ENCODE measurements around the gene THUMPD1. TPM values are rescaled to one million over a fixed set of nuclear protein-coding genes. Genes with fewer than 3 reads are reported as not detected.
"Not testable (repeated sequence)": the region's sequence is repeated elsewhere in the genome, so short reads cannot be mapped to it uniquely, and the experiment has no call there.

THUMPD1 gene
- polyA plus RNA-seq, 3 donors, result 11.7 to 16.2 (median 16.0) TPM

GRCh38 chr16:20707461-20707860 is 34.2 kb downstream of the THUMPD1 start:
- WGBS, 3 donors, result 83 to 89% (median 87%) methylated on average over 2 of the region's 2 CpGs
- no peak overlapping the region for H3K27ac ChIP-seq (ENCODE audit: low read depth, low read length)

GRCh38 chr16:20705972-20706371 is 35.6 kb downstream of the THUMPD1 start:
- H3K27ac ChIP-seq (ENCODE audit: low read depth, low read length), result not testable (repeated sequence)
- WGBS, 3 donors, result 89 to 100% (median 95%) methylated on average over 1 of the region's 1 CpG

- 44 to 65% (median 63%) methylated on average over 3 of the region's 3 CpGs for WGBS, 3 donors
- no peak overlapping the region for H3K27ac ChIP-seq (ENCODE audit: low read depth, low read length)
These were observed 37.3 kb downstream of the THUMPD1 start for GRCh38 chr16:20704281-20704680.

GRCh38 chr16:20701692-20702091 is 39.9 kb downstream of the THUMPD1 start:
- not testable (repeated sequence) for H3K27ac ChIP-seq (ENCODE audit: low read depth, low read length)

GRCh38 chr16:20696618-20697017 is 45.0 kb downstream of the THUMPD1 start:
- WGBS, 3 donors, result 85 to 88% (median 88%) methylated on average over 2 of the region's 2 CpGs

GRCh38 chr16:20695024-20695423 is 46.6 kb downstream of the THUMPD1 start:
- WGBS, 3 donors, result 47 to 83% (median 82%) methylated on average over 4 of the region's 4 CpGs

More at GRCh38 chr16:20696618-20697017, 45.0 kb downstream of the THUMPD1 start:
- H3K27ac ChIP-seq (ENCODE audit: low read depth, low read length), result no peak overlapping the region

GRCh38 chr16:20694096-20694495 is 47.5 kb downstream of the THUMPD1 start:
- not testable (repeated sequence) for H3K27ac ChIP-seq (ENCODE audit: low read depth, low read length)
- 38 to 51% (median 42%) methylated on average over 6 of the region's 6 CpGs for WGBS, 3 donors

More at GRCh38 chr16:20695024-20695423, 46.6 kb downstream of the THUMPD1 start:
- no peak overlapping the region for H3K27ac ChIP-seq (ENCODE audit: low read depth, low read length)

GRCh38 chr16:20689668-20690067 is 52.0 kb downstream of the THUMPD1 start:
- no peak overlapping the region for H3K27ac ChIP-seq (ENCODE audit: low read depth, low read length)

GRCh38 chr16:20683812-20684211 is 57.8 kb downstream of the THUMPD1 start:
- no peak overlapping the region for H3K27ac ChIP-seq (ENCODE audit: low read depth, low read length)
- WGBS, 3 donors, result 79 to 88% (median 85%) methylated on average over 1 of the region's 1 CpG

Other genes with a start within 250 kb of the THUMPD1 start
- under 1 TPM; 0.16 to 0.34 (median 0.22) TPM for gene ACSM2B, start 165.5 kb downstream of the THUMPD1 start, polyA plus RNA-seq
- gene ACSM1, start 44.1 kb downstream of the THUMPD1 start, polyA plus RNA-seq, result under 1 TPM; 0.06 to 0.56 (median 0.52) TPM
- 10 to 100 TPM in 2 of 3 donors, 1 to 10 TPM in 1; 5.9 to 33.1 (median 14.4) TPM for gene ACSM3, start 22.2 kb upstream of the THUMPD1 start, polyA plus RNA-seq
- 10 to 100 TPM in 1 of 3 donors, 1 to 10 TPM in 2; 8.2 to 10.7 (median 8.5) TPM for gene ERI2, start 64.7 kb upstream of the THUMPD1 start, polyA plus RNA-seq
- 1 to 10 TPM; 1.3 to 3.1 (median 2.4) TPM for gene REXO5, start 64.7 kb upstream of the THUMPD1 start, polyA plus RNA-seq
- 10 to 100 TPM in 2 of 3 donors, 1 to 10 TPM in 1; 2.0 to 18.3 (median 18.3) TPM for gene DCUN1D3, start 158.5 kb upstream of the THUMPD1 start, polyA plus RNA-seq
- gene LYRM1, start 159.0 kb upstream of the THUMPD1 start, polyA plus RNA-seq, result 10 to 100 TPM; 26.9 to 76.0 (median 61.2) TPM

All from adipose tissue (tissue), 3 donors.